Testis (tissue), 3 donors: Measurements from ENCODE around the gene CDK5RAP2. TPM values are rescaled to one million over a fixed set of nuclear protein-coding genes. Genes with fewer than 3 reads are reported as not detected.
"Not testable (repeated sequence)": the region's sequence is repeated elsewhere in the genome, so short reads cannot be mapped to it uniquely, and the experiment has no call there.

Source experiments
- DNase-seq: peaks from one replicate; pipeline ENCODE4 v3.0.0-alpha.2; 2019
- H3K27ac ChIP-seq, 2 donors: fragments of 200-600 bp; sonication (generic); one replicate each; pipeline ENCODE4 v1.5.1; 2019
- H3K27me3 ChIP-seq: fragments of 200-600 bp; sonication (generic); one replicate; pipeline ENCODE4 v1.5.1; 2019
- H3K36me3 ChIP-seq: fragments of 200-600 bp; sonication (generic); one replicate; pipeline ENCODE4 v1.5.1; 2017; ENCODE audit warnings: low read depth; ENCODE audit errors: missing control alignments
- H3K4me1 ChIP-seq: fragments of 200-600 bp; sonication (generic); one replicate; pipeline ENCODE4 v1.5.1; 2019
- H3K4me3 ChIP-seq, 2 donors: fragments of 200-600 bp; sonication (generic); one replicate each; pipeline ENCODE4 v1.5.1; 2017 to 2019
- H3K9me3 ChIP-seq: fragments of 200-600 bp; sonication (generic); one replicate; pipeline ENCODE4 v1.5.1; 2017
- CTCF ChIP-seq, 3 experiments: fragments of 450-650 bp in 2 of 3; fragments of 200-600 bp in 1 of 3; sonication (generic) in 1 of 3; IDR thresholded peaks; one replicate each; pipeline ENCODE4 v1.5.1; 2016 to 2019; ENCODE audit warnings: antibody characterized with exemption in 3 of 3, mild to moderate bottlenecking in 2 of 3, moderate library complexity in 1 of 3
- POLR2A ChIP-seq: fragments of 450-650 bp; IDR thresholded peaks from one replicate; pipeline ENCODE4 v1.6.1; 2017; ENCODE audit warnings: antibody characterized with exemption, mild to moderate bottlenecking, moderate library complexity
- WGBS, 2 donors: methylation state at CpG; one replicate each; pipeline ENCODE4 v1.1.5; 2018; 5-methylcytosine and 5-hydroxymethylcytosine counted together
- intact Hi-C: fragments of 100-400 bp; cut with DNase I; formaldehyde crosslinking; loops from one replicate; pipeline ENCODE4 v1.15.1; 2023; ENCODE audit warnings: low total_unique reads
- polyA plus RNA-seq: library from polyadenylated mRNA; stranded (reverse); fragments of 350-450 nt; fragmentation: Illumina TruSeq; extraction: RNeasy Lipid Tissue Mini Kit (QIAGEN cat#74804); gene quantifications from one replicate; pipeline ENCODE4 v1.2.3, GENCODE V29; 2014; ENCODE audit warnings: low read depth, low replicate concordance; ENCODE audit not compliant: insufficient read depth
- total RNA-seq, 2 donors: library from RNA; depleted of rRNA; stranded (reverse); fragments of >200 nt; gene quantifications; one replicate each; pipeline ENCODE4 v1.2.3, GENCODE V29; 2016

Gene CDK5RAP2
- total and polyA plus RNA-seq, 3 donors from 2014 or later, result 64.9 to 80.5 (median 76.1) TPM

GRCh38 chr9:120522558-120522957, 57.4 kb downstream of the CDK5RAP2 start:
- no peaks in the 10 kb centered on the region for H3K36me3 ChIP-seq
- DNase-seq, result no peak
- TF ChIP-seq CTCF (IDR thresholded peaks at IDR 0.05) (no peak), POLR2A (no peak)
- 100% methylated on average over 1 of the region's 1 CpG for WGBS, 2 donors
- no peak overlapping the region for H3K27ac ChIP-seq
- H3K4me1 ChIP-seq, result no peaks in the 10 kb centered on the region
- no peak overlapping the region for H3K4me3 ChIP-seq
- intact Hi-C loops, result no loop called here
- no peaks in the 10 kb centered on the region for H3K27me3 ChIP-seq
- no peaks in the 10 kb centered on the region for H3K9me3 ChIP-seq

- Histone ChIP-seq H3K36me3 (no peaks in the 10 kb centered on the region), H3K27ac (no peak overlapping the region), H3K4me1 (no peaks in the 10 kb centered on the region), H3K9me3 (no peaks in the 10 kb centered on the region), H3K4me3 (no peak overlapping the region), H3K27me3 (no peaks in the 10 kb centered on the region)
- intact Hi-C loops, result no loop called here
- DNase-seq, result no peak
- TF ChIP-seq CTCF (IDR thresholded peaks at IDR 0.05) (no peak), POLR2A (no peak)
Observed at GRCh38 chr9:120522032-120522431, 57.9 kb downstream of the CDK5RAP2 start.

- no peaks in the 10 kb centered on the region for H3K27me3 ChIP-seq
- no peaks in the 10 kb centered on the region for H3K9me3 ChIP-seq
- H3K36me3 ChIP-seq, result no peaks in the 10 kb centered on the region
- intact Hi-C loops, result no loop called here
- H3K27ac ChIP-seq, result no peak overlapping the region
- DNase-seq, result no peak
- no peak overlapping the region for H3K4me3 ChIP-seq
- TF ChIP-seq CTCF (IDR thresholded peaks at IDR 0.05) (no peak), POLR2A (no peak)
- WGBS, 2 donors, result 84 to 97% methylated on average over 2 of the region's 2 CpGs
- H3K4me1 ChIP-seq, result no peaks in the 10 kb centered on the region
Observed at GRCh38 chr9:120521101-120521500, 58.9 kb downstream of the CDK5RAP2 start.

GRCh38 chr9:120515996-120516395, 64.0 kb downstream of the CDK5RAP2 start:
- H3K4me3 ChIP-seq, H3K27me3 ChIP-seq, H3K27ac ChIP-seq, H3K4me1 ChIP-seq, DNase-seq, intact Hi-C loops, H3K36me3 ChIP-seq, H3K9me3 ChIP-seq: not testable (repeated sequence)
- WGBS, 2 donors, result 91 to 96% methylated on average over 4 of the region's 4 CpGs

- H3K9me3 ChIP-seq, DNase-seq, H3K27me3 ChIP-seq, H3K4me1 ChIP-seq, H3K4me3 ChIP-seq, H3K27ac ChIP-seq, intact Hi-C loops, H3K36me3 ChIP-seq: not testable (repeated sequence)
- 91 to 92% methylated on average over 3 of the region's 3 CpGs for WGBS, 2 donors
Observed at GRCh38 chr9:120515481-120515880, 64.5 kb downstream of the CDK5RAP2 start.

- no peaks in the 10 kb centered on the region for H3K36me3 ChIP-seq
- 84 to 95% methylated on average over 4 of the region's 4 CpGs for WGBS, 2 donors
Observed at GRCh38 chr9:120514405-120514804, 65.6 kb downstream of the CDK5RAP2 start.

More at GRCh38 chr9:120514405-120514804, 65.6 kb downstream of the CDK5RAP2 start:
- no peak overlapping the region for H3K27ac ChIP-seq
- intact Hi-C loops, result no loop called here
- TF ChIP-seq CTCF (IDR thresholded peaks at IDR 0.05) (no peak), POLR2A (no peak)
- DNase-seq, result no peak
- H3K27me3 ChIP-seq, result no peaks in the 10 kb centered on the region
- no peaks in the 10 kb centered on the region for H3K9me3 ChIP-seq
- no peaks in the 10 kb centered on the region for H3K4me1 ChIP-seq
- H3K4me3 ChIP-seq, result no peak overlapping the region
